HG03520 (cell line): ENCODE measurements around the gene SENP6.
"Not testable (repeated sequence)": the region's sequence is repeated elsewhere in the genome, so short reads cannot be mapped to it uniquely, and the experiment has no call there.

Source experiments
- ATAC-seq: cut with Tn5 transposase; IDR thresholded peaks from one replicate; pipeline ENCODE4 v1.9.1; 2021; ENCODE audit warnings: mild to moderate bottlenecking, moderate library complexity; ENCODE audit not compliant: unreplicated experiment

Gene SENP6

GRCh38 chr6:75601304-75602245 lies at the start of gene SENP6:
SENP6 (plus strand) TSS chr6:75601880; CDS start chr6:75602525, 645 bp downstream.
- ATAC-seq: peak; percentile 57

- no peak for ATAC-seq
Measured at GRCh38 chr6:75556240-75556639, 45.4 kb upstream of the SENP6 start.

GRCh38 chr6:75557068-75557467 lies 44.6 kb upstream of the SENP6 start:
- ATAC-seq: no peak

- ATAC-seq: peak; percentile 90
Measured at GRCh38 chr6:75563032-75563431, 38.6 kb upstream of the SENP6 start.

GRCh38 chr6:75566137-75566767 lies 35.4 kb upstream of the SENP6 start:
- no peak for ATAC-seq

- ATAC-seq: no peak
Measured at GRCh38 chr6:75568100-75568499, 33.6 kb upstream of the SENP6 start.

- ATAC-seq: no peak
Measured at GRCh38 chr6:75568965-75569364, 32.7 kb upstream of the SENP6 start.

GRCh38 chr6:75570671-75571070 lies 31.0 kb upstream of the SENP6 start:
- not testable (repeated sequence) for ATAC-seq

- no peak for ATAC-seq
Measured at GRCh38 chr6:75572072-75572471, 29.6 kb upstream of the SENP6 start.

GRCh38 chr6:75579951-75580350 lies 21.7 kb upstream of the SENP6 start:
- ATAC-seq: peak; percentile 94

- no peak for ATAC-seq
Measured at GRCh38 chr6:75581231-75581630, 20.4 kb upstream of the SENP6 start.

- ATAC-seq: not testable (repeated sequence)
Measured at GRCh38 chr6:75584552-75584951, 17.1 kb upstream of the SENP6 start.

GRCh38 chr6:75588948-75589347 lies 12.7 kb upstream of the SENP6 start:
- ATAC-seq: no peak

- ATAC-seq: no peak
Measured at GRCh38 chr6:75590370-75590769, 11.3 kb upstream of the SENP6 start.

- not testable (repeated sequence) for ATAC-seq
Measured at GRCh38 chr6:75596380-75596779, 5.3 kb upstream of the SENP6 start.

- ATAC-seq: no peak
Measured at GRCh38 chr6:75600768-75601167, 912 bp upstream of the SENP6 start.

- ATAC-seq: peak; percentile 37
Measured at GRCh38 chr6:75602246-75603105, 796 bp downstream of the SENP6 start.

GRCh38 chr6:75603106-75603420 lies 1.4 kb downstream of the SENP6 start:
- no peak for ATAC-seq

GRCh38 chr6:75604294-75604693 lies 2.6 kb downstream of the SENP6 start:
- no peak for ATAC-seq

GRCh38 chr6:75605635-75606034 lies 4.0 kb downstream of the SENP6 start:
- no peak for ATAC-seq

- ATAC-seq: no peak
Measured at GRCh38 chr6:75608304-75608703, 6.6 kb downstream of the SENP6 start.
